ENCODE results near the gene GRK3.

DNA sequence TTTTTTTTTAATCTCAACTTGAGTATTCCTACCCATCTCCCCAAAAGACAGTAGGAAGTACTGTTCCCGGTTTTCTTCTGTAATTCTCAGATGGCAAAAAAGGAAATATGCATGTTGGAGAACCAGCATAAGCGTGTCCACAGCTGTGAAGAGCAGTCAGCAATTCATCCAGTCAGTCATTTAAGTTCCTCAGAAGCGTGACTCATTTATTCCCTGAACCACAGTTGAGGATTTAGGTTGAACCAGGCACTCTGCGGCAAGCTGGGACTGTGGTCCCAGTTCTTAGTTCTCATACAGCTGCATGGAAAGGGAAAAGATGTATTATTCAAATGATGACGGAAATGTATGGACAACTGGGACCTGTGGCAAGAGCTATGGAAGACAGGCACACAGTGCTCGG, 116.5 kb downstream of the GRK3 start:
- TF ChIP-seq, protein P1, sequence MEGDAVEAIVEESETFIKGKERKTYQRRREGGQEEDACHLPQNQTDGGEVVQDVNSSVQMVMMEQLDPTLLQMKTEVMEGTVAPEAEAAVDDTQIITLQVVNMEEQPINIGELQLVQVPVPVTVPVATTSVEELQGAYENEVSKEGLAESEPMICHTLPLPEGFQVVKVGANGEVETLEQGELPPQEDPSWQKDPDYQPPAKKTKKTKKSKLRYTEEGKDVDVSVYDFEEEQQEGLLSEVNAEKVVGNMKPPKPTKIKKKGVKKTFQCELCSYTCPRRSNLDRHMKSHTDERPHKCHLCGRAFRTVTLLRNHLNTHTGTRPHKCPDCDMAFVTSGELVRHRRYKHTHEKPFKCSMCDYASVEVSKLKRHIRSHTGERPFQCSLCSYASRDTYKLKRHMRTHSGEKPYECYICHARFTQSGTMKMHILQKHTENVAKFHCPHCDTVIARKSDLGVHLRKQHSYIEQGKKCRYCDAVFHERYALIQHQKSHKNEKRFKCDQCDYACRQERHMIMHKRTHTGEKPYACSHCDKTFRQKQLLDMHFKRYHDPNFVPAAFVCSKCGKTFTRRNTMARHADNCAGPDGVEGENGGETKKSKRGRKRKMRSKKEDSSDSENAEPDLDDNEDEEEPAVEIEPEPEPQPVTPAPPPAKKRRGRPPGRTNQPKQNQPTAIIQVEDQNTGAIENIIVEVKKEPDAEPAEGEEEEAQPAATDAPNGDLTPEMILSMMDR (IDR thresholded peaks at IDR 0.05): no peak
- no peak for TF ChIP-seq POLR2AphosphoS5 (IDR thresholded peaks at IDR 0.05)

All from suprapubic skin (tissue), 3 donors.